HG02623 (cell line): ENCODE measurements around the gene MDC1.
A peak's percentile ranks its signal among the peaks of the same experiment; 100 is the strongest.
"Not testable (repeated sequence)": the region's sequence is repeated elsewhere in the genome, so short reads cannot be mapped to it uniquely, and the experiment has no call there.

Source experiments
- ATAC-seq: cut with Tn5 transposase; IDR thresholded peaks from one replicate; pipeline ENCODE4 v1.9.1; 2021; ENCODE audit warnings: moderate library complexity; ENCODE audit not compliant: unreplicated experiment

The MDC1 gene

DNA sequence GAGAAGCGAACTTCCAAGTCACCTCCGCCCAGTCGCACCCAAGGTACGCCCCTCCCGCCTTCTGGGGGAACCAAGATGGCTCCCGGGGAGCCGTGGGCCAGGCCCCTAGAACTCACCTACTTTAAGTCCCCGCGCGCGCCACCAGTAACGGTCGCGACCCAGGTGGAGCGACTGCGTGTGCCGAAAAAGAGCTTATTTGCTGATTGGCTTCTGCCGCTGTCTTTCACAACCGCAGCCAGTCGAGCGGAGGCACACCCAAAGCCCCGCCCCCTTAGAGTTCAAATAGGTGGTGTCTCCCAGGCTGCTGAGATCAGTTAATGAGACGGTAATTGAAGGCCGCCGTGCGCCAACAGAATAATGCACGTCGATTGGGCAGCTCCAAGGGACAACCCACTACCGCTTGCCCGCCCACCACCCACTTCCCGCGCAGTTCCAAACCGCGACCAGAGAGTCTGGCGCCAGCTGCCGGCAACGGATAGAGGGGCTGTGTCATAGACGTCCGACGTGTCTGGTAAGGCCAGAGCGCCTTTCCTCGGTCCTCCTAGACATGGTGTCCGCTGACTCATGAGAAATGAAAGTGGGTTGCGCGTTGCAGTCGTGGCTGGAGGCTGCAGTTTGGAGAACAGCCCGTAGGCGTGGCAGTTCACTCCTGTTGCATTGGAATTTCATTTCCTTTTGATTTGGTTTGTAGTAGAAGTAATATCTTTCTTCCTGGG lies at the start of gene MDC1:
MDC1 (minus strand) TSS at position 153 of the 716 bp plus-strand sequence. CDS start 2,106 bp downstream, outside the sequence.
- peak; percentile 66 for ATAC-seq

DNA sequence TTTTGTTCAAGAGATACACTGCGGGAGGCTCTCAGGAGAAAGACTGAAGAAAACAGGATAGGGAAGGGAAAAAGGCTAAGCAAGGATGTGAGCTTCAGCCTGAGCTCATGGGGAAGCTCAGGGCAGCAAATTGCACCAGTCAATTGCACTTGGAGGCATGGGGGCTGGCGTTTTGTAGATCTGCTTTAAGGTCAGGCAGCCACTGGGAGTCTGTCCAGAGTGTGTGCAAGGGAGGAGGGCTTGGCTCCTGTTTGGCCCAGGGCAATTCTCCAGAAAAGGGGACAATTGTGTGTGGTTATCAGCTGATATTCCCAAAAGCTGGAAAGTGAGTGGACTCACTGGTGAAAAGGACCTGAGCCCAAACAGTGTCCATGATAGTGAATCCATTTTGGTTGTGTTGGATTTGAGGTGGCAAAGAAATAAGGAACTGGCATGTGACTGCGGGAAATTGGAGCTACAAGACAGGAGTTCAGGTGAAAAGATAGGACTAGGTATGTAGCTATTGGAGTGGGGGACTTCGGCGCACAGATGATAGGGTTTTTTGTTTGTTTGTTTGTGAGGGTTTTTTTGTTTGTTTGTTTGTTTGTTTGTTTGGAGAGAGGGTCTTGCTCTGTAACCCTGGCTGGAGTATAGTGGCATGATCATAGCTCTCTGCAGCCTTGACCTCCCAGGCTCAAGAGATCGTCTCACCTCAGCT lies 49.5 kb upstream of the MDC1 start:
- ATAC-seq = no peak

- not testable (repeated sequence) for ATAC-seq
These were observed 48.4 kb upstream of the MDC1 start for GRCh38 chr6:30765495-30765894.

DNA sequence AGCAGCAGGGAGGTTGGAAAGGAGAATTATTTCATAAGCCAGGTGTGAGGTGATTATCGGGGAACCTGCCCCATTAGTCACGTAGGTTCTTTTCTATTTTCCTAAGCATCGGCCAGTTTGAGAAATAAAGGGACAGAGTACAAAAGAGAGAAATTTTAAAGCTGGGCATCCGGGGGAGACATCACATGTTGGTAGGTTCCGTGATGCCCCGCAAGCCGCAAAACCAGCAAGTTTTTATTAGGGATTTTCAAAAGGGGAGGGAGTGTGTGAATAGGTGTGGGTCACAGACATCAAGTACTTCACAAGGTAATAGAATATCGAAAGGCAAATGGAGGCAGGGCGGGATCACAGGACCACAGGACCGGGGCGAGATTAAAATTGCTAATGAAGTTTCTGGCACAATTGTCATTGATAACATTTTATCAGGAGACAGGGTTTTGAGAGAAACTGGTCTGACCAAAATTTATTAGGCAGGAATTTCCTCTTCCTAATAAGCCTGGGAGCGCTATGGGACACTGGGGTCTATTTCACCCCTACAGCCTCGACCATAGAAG lies 47.5 kb upstream of the MDC1 start:
- not testable (repeated sequence) for ATAC-seq

DNA sequence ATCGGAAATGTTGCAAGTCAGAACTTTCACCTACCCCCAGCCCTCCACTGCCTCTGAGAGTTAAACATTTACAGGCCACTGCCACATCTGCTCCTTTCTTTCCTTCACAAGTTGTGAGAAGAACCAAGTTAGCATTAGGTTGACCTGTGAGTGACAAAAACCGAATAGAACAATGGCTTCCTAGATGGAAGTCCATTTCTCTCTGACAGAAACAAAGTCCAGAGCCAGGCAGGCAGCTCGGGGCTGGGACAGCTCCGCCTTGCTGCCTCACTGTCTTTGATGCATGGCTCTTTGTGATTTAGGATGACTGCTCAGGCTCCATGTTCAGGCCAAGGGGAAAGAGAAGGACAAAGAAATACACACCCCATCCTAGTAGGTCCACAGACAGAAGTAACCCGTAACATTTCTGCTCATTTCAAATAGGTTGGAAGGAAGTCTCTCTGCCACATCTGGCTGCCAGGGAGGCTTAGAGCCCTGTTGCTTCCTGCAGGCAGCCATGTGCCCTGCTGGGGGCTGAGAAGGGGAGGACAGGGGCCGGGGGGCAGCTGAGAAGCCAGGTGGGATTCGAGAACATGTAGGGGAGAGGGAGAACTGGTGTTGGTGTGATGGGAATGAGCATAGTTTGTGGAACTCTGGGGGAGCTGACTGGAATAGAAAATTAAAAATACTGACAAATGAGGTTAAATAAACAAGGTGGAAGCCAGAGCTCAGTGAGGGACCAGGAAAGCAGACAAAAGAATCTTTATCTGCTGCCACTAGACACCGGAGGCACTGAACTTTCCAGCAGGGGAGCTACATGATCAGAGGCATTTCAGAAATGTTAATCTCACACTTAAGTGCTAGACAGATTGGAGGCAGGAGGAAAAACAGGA lies 46.8 kb upstream of the MDC1 start:
- ATAC-seq = no peak

GRCh38 chr6:30763155-30763617 lies 46.1 kb upstream of the MDC1 start:
- no peak for ATAC-seq

DNA sequence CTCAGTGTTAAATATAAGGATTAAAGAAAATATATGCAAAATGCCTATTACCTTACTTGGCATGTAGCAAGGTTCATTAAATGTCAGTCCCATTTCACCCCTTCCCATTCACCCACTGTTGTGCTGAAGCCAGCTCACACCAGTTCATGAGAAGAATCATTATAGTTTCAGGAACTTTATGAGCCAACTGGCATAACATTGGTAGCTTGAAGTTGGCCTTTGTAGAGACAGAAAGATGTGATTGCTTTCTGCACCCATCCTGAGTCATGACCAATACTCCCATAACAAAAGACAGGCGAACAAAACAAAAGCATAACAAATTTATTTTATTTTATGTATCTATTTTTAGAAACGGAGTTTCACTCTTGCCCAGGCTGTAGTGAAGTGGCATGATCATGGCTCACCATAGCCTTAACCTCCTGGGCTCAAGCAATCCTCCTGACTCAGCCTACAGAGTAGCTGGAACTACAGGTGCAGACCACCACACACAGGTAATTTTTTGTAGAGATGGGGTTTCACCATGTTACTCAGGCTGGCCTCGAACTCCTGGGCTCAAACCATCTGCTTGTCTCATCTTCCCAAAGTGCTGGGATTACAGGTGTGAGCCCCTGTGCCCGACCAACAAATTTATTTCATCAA lies 44.8 kb upstream of the MDC1 start:
- ATAC-seq = no peak

DNA sequence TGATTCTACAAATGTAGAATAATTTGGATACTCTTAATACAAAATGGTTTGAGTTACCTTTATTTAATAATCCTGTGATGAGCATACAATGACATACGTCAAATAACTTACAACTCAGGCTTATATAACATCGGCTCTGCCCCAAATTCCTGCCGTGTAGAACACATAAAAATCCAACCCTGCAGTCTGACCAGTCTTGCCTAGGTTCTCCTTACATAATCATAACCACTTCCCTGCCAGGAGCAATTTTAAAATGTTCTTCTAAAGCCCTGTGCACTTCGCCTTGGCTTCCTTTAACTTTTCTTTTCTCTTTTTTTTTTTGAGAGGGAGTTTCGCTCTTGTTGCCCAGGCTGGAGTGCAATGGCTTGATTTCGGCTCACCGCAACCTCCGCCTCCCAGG lies 43.5 kb upstream of the MDC1 start:
- no peak for ATAC-seq

DNA sequence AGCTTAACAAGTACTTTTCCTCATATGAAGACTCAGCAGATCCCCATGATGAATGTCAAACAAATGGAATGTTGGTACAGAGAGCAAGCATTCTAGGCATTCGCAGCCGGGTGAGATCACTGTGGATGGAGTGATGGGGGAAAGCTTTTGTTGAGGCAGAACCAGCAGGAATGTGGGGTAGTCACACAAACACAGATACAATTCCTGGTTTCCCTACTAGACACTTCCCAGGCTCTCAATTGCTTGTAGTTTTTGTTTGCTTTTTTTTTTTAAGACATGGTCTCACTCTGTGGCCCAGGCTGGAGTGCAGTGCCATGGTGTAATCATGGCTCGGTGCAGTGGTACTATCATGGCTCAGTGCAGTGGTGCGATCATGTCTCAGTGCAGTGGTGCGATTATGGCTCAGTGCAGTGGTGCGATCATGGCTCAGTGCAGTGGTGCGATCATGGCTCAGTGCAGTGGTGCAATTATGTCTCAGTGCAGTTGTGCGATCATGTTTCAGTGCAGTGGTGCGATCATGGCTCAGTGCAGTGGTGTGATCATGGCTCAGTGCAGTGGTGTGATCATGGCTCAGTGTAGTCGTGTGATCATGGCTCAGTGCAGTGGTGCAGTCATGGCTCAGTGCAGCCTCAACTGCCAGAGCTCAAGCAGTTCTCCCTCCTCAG lies 42.6 kb upstream of the MDC1 start:
- no peak for ATAC-seq

DNA sequence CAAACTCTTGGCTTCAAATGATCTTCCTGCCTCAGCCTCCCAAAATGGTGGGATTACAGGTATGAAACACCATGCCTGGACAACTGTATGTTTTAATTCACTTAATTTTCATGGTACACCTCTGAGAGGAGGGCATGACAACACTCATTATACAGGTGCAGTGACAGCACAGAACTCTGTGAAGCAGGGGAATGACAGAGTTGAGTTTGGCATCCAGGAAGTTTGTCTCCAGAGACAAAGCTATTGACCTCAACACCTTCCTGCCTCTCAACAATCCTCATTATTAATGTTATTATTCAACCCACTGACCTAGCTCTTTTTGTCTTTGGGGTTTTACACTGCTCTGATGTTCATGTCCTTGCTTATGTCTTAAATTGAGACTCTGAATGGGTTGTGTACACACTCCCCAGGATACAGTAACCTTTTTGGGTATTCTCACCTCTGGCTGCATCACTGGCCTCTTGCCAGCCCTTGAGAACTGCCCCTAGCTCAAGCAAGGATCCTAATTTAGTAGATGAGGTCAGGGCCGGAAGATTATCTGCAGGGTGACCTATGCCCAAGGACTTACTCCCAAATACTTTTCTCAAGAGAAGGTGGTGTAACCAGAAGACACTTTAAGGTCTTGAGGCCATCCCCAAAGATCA lies 40.3 kb upstream of the MDC1 start:
- ATAC-seq = no peak

GRCh38 chr6:30756405-30757003 lies 39.4 kb upstream of the MDC1 start:
- not testable (repeated sequence) for ATAC-seq

GRCh38 chr6:30754631-30755030 lies 37.5 kb upstream of the MDC1 start:
- no peak for ATAC-seq

- ATAC-seq = no peak
These were observed 35.3 kb upstream of the MDC1 start for GRCh38 chr6:30752157-30752927.

GRCh38 chr6:30750379-30750668 lies 33.2 kb upstream of the MDC1 start:
- ATAC-seq = no peak

GRCh38 chr6:30749554-30750378 lies 32.7 kb upstream of the MDC1 start:
- ATAC-seq = no peak

DNA sequence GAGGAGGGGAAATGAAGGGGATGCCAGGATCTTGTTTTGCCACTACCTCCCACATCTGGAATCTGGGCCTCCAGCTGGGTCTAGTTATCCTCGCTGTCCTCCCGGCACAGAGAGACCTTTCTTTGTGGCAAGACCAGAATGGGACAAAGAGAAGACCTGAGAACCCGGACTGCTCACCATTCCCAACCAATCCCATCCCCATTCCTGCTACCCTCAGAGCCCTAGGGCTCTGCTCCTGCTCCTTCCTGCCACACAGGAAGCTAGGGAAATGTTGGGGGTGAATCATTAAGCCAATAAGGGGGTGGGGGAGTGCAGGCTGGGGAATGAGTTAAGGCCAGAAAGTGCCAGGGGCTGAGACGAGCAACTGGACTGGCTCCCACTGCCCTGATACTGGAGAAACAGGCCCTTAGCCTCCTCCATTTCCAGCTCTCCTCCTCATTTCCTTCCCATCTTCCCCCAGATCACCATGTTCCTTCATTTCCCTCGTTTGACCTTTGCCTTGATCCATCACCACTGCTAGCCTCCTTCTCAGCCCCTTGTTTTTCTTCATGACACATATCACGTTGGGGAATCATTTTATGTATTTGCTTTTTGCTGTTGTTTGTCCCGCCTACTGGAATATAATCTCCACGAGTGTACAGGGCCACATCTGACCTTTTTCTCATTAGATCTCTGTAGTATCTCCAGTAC lies 31.9 kb upstream of the MDC1 start:
- ATAC-seq = no peak
